WERI-Rb-1 (cell line): ENCODE data around the gene TRIP11.

ENCODE experiments used
- DNase-seq: peaks from one replicate; pipeline ENCODE4 v3.0.0-alpha.2; 2020
- H3K27ac ChIP-seq: fragments of 250-450 bp; sonication (Bioruptor Pico); 2 replicates; pipeline ENCODE4 v1.5.1; 2020; ENCODE audit warnings: mild to moderate bottlenecking, moderate library complexity
- H3K27me3 ChIP-seq: fragments of 250-450 bp; sonication (Bioruptor Pico); 2 replicates; pipeline ENCODE4 v1.5.1; 2021; ENCODE audit warnings: mild to moderate bottlenecking, low read depth, moderate library complexity; ENCODE audit not compliant: insufficient read depth, severe bottlenecking
- H3K36me3 ChIP-seq: fragments of 250-450 bp; sonication (Bioruptor Pico); 2 replicates; pipeline ENCODE4 v1.5.1; 2020; ENCODE audit warnings: mild to moderate bottlenecking, moderate library complexity
- H3K4me3 ChIP-seq: 2 replicates; pipeline ENCODE4 v1.5.1; 2011; ENCODE audit warnings: low read depth, mild to moderate bottlenecking, control low read depth, low read length
- H3K9me3 ChIP-seq: fragments of 250-450 bp; sonication (Bioruptor Pico); 2 replicates; pipeline ENCODE4 v1.5.1; 2021; ENCODE audit warnings: mild to moderate bottlenecking, moderate library complexity; ENCODE audit not compliant: severe bottlenecking
- CTCF ChIP-seq: IDR thresholded peaks from 2 replicates; pipeline ENCODE4 v1.5.1; 2011; ENCODE audit warnings: low read depth, mild to moderate bottlenecking, control low read depth, inconsistent platforms, low read length

TRIP11 gene

GRCh38 chr14:91926131-91926890, 113.5 kb downstream of the TRIP11 start:
- Histone ChIP-seq H3K27me3 (no peaks in the 10 kb centered on the region), H3K36me3 (no peaks in the 10 kb centered on the region)
- DNase-seq: no peak

DNA sequence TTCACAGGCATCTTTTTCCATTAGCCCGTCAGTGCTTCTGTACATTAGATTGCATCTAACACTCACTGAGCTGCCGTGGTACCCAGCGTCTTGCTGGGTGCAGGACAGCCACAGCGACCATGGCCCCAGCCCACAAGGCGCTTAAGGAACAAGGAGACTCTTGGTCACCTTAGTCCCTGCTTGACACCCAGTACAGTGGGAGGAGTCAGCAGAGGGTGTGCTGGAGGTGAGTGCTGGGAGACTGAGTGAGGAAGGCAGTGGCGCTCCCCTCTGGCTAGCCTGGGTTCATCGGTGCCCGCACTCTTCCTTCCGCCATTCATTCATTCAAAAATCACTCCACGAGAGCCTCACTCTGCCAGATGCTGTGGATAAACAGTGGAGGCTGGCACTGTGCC, 114.1 kb downstream of the TRIP11 start:
- Histone ChIP-seq H3K9me3 (no peaks in the 10 kb centered on the region), H3K36me3 (no peaks in the 10 kb centered on the region), H3K27me3 (no peaks in the 10 kb centered on the region), H3K27ac (no peak overlapping the region), H3K4me3 (no peak overlapping the region)
- DNase-seq: no peak
- no peak for TF ChIP-seq CTCF

More at GRCh38 chr14:91926131-91926890, 113.5 kb downstream of the TRIP11 start:
- no peak for TF ChIP-seq CTCF
- H3K9me3 ChIP-seq: no peaks in the 10 kb centered on the region
- H3K27ac ChIP-seq: no peak overlapping the region
- no peak overlapping the region for H3K4me3 ChIP-seq

GRCh38 chr14:91925001-91925726, 114.7 kb downstream of the TRIP11 start:
- no peak for TF ChIP-seq CTCF
- Histone ChIP-seq H3K4me3 (no peak overlapping the region), H3K36me3 (no peaks in the 10 kb centered on the region), H3K27me3 (no peaks in the 10 kb centered on the region), H3K27ac (no peak overlapping the region), H3K9me3 (no peaks in the 10 kb centered on the region)
- no peak for DNase-seq

DNA sequence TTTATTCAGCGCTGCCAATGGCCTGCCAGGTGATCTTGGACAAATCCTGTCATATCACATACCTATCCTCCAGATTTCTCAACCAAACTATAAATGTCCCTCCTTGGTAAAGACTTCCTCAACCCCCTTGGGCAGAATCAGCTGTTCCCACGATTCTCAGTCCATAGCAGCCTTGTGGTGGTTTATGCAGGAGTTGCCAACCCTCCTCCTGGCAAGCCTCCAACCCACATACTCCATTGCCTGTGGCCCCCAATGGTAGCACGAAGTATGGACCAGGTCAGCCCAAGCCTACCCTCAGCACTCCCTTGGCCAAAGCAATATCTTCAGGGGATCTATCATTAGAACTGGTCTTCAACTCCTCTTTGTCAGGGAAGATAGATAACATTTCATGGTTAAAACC, 119.3 kb downstream of the TRIP11 start:
- H3K4me3 ChIP-seq: no peak overlapping the region
- H3K27ac ChIP-seq: no peak overlapping the region

GRCh38 chr14:91919814-91920213, 120.0 kb downstream of the TRIP11 start:
- no peak for TF ChIP-seq CTCF
- DNase-seq: no peak

More for the DNA sequence above, 119.3 kb downstream of the TRIP11 start:
- TF ChIP-seq CTCF: no peak
- no peak for DNase-seq
- Histone ChIP-seq H3K36me3 (no peaks in the 10 kb centered on the region), H3K9me3 (no peaks in the 10 kb centered on the region), H3K27me3 (no peaks in the 10 kb centered on the region)

More at GRCh38 chr14:91919814-91920213, 120.0 kb downstream of the TRIP11 start:
- Histone ChIP-seq H3K27ac (no peak overlapping the region), H3K27me3 (no peaks in the 10 kb centered on the region), H3K36me3 (no peaks in the 10 kb centered on the region), H3K9me3 (no peaks in the 10 kb centered on the region), H3K4me3 (no peak overlapping the region)
